Measurements from ENCODE around the gene RNF183.
"Not testable (repeated sequence)": the region's sequence is repeated elsewhere in the genome, so short reads cannot be mapped to it uniquely, and the experiment has no call there.

The RNF183 gene

GRCh38 chr9:113315231-113315630 lies 12.1 kb upstream of the RNF183 start:
- DNase-seq = no peak

DNA sequence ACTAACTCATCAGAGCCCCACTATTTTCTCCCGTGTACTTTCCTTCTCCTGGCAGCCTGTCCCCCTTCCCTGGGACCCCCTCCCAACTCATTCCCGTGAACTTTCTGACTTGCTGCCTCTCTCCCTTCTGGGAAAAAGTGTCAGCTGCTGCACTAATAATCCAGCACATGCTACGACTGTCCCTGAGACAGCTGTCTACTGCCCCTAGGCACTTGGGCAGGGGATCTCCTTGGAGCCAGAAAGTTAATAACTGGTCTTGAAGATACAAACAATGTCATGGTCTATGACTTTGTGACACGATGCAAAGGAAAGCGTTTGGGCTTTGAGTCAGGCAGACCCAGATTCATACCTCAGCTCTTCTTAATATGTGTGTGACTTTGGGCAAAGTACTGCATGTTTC lies 10.1 kb upstream of the RNF183 start:
- DNase-seq = no peak

- no peak for DNase-seq
Measured at GRCh38 chr9:113311961-113312360, 8.8 kb upstream of the RNF183 start.

- DNase-seq = no peak
Measured at GRCh38 chr9:113310538-113310937, 7.4 kb upstream of the RNF183 start.

GRCh38 chr9:113309204-113309813 lies 6.1 kb upstream of the RNF183 start:
- DNase-seq = no peak

DNA sequence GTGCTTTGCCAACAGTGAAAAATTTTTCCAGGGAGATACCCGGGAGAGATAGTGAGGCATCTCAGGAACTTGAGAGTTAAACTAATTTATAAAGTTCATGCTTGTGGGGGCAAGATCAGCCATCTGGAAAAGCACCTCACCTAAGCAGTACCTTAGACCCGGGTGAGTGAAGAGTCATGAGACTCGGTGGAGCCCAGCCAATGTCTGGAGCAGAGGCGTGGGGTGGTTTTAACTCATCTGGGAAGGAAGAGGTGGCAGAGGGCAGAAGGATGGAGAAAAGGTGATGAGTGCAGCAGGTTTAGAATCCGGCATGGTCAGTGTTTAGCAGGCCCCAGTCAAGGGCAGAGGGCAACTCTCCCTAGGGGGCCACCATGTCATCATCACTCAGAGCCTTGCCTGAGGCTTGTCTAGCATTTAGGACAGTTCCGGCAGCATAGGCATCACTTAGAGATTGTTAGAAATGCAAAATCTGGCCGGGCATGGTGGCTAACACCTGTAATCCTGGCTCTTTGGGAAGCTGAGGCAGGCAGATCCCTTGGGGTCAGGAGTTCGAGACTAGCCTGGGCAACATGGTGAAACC lies 4.3 kb upstream of the RNF183 start:
- no peak for DNase-seq

DNA sequence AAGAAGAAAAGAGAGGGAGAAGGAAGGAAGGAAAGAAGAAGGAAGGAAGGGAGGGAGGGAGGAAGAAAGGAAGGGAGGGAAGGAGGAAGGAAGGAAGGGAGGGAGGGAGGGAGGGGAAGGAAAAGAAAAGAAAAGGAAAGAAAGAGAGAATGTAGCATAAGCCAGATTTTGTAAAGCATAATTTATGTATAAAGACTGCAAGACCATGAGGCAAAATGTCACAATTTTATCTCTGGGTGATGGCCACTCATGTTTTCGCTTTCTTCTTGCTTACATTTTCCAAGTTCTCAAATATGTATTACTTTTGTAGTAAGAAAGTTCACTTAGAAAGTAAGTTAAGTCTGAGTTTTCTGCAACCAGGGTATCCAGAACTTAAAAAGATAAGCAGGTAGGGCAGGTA lies 3.4 kb upstream of the RNF183 start:
- no peak for DNase-seq

- DNase-seq = no peak
Measured at GRCh38 chr9:113301548-113301947, 1.6 kb downstream of the RNF183 start.

GRCh38 chr9:113299800-113300292 lies 3.3 kb downstream of the RNF183 start:
- DNase-seq = no peak

DNA sequence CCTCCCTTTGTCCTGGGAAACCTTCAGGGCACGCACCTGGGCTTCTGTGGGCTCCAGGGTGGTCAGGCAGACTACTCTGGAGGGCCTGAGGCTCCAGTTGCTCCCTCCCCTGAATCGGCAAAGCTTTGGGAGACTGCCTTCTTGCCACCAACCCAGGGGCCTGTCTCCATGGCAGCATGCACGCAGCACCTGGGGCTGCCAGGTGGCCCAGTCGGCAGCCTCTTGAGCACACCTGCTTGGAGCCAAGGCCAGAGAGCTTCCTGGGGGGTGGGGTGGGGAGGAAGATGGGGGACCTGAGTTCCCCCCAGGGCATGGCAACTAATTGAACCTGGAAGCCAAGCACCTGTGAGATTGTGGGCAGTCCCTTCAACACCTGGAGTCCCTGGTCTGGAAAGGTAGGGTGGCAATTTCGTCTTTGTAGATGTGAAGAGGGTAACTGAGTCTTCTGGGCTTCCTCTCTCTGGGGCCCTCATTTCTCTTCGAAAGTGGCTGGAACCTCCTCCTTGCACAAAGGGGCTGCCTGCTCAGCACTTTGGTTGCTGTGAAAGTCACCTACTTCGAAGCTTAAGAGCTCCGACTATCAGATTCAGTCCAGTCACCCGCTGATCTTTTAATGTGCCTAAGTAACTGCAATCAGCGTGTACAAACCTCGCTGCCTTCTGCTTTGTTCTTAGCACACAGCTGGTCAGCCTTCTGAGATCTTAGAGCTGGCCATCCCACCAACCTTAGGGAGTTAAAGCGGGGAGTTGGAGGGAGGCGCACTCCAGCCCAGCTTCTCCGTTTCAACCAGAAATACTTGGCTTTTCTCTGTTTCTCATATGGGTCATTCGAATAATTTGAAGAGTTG lies 4.0 kb downstream of the RNF183 start:
- DNase-seq = no peak

- DNase-seq = no peak
Measured at GRCh38 chr9:113298311-113298710, 4.9 kb downstream of the RNF183 start.

GRCh38 chr9:113296796-113297558 lies 6.2 kb downstream of the RNF183 start:
- no peak for DNase-seq

DNA sequence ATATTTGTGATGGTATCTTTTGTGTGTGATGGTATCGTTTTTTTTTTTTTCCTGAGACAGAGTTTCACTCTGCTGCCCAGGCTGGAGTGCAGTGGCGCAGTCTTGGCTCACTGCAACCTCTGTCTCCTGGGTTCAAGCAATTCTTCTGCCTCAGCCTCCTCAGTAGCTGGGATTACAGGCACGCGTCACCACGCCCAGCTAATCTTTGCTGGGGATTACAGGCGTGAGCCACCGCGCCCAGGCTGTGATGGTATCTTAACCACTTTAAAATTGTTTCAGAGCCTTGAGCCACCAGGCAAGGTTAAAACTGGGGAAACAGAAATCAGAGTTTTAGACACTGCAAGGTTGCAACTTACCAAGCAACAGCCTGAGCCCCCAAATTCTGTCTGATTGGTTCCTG lies 6.9 kb downstream of the RNF183 start:
- DNase-seq = not testable (repeated sequence)

GRCh38 chr9:113293285-113293878 lies 9.8 kb downstream of the RNF183 start:
- no peak for DNase-seq

GRCh38 chr9:113290052-113290607 lies 13.0 kb downstream of the RNF183 start:
- DNase-seq = no peak

- DNase-seq = no peak
Measured at GRCh38 chr9:113289091-113289490, 14.1 kb downstream of the RNF183 start.

GRCh38 chr9:113281356-113281755 lies 21.8 kb downstream of the RNF183 start:
- DNase-seq = no peak

GRCh38 chr9:113278840-113279239 lies 24.3 kb downstream of the RNF183 start:
- DNase-seq = no peak

DNA sequence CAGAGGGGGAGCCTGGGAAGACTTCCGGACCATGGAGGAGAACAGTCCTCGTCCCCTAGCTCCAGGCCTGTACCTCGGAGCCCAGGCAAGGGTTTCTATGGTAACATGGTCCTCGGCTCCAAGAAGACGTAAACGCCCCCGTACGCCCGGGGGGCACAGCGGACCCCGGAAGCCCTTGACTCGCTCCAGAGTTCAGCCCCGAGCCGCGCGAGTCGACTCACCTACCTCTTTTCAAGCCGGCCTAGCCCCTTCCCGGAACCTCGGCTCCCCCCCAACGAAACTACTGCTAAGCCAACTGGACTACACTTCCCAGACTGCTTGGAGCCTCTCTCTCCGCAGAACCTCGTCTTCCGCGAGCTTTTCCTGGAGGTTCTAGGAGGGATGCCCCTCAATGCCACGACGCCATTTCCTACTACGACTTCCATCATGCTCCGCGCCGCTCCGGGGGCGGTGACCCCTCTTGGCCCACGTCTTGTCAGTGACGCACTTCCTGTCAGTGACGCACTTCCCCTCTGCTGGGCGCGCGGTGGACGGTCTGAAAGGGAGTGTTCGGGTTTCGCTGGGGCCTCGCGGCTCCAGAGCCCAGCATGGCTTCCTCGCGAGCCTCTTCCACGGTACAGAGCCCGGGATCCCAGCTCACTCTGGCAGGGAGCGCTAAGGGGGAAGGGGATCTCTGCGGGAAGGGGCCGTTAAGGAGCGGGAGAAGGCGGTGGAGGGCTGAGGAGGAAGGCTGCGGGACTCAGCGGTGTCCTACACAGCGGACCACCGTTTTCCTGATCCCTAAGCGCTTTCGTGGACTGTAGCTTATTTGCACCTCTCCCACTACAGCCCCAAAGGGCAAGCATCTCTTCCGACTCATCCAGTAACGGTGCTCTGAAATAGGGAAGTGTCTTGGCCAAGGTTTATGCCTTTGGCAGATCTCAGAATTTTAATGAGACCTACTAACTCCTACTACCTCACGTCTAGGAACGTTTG lies 27.7 kb downstream of the RNF183 start, which contains the start of the genes CDC26 and PRPF4:
CDC26 (minus strand) TSS at position 416 of the 975 bp plus-strand sequence. CDS start 3,065 bp downstream, outside the sequence.
PRPF4 (plus strand) TSS at position 502 of the 975 bp plus-strand sequence; CDS start at position 588, 86 bp downstream.
- peak; percentile 88 for DNase-seq

GRCh38 chr9:113274474-113275156 lies 28.6 kb downstream of the RNF183 start:
- DNase-seq = no peak

Measured in T1000 (cell line).